H54 (cell line): ENCODE results near the gene SRPX2.

ENCODE experiments used
- DNase-seq: peaks from one replicate; pipeline ENCODE4 v3.0.0; 2011; ENCODE audit warnings: low spot score, mixed read lengths; ENCODE audit not compliant: insufficient read length
- FAIRE-seq: peaks from 3 replicates; lab custom pipeline; 2011; peaks lifted over from hg19 to GRCh38; lab: Jason Lieb, UNC
- POLR2A ChIP-seq: IDR thresholded peaks from 2 replicates; pipeline ENCODE4 v1.6.1; 2011; ENCODE audit warnings: low read depth, mild to moderate bottlenecking, low read length

The SRPX2 gene

DNA sequence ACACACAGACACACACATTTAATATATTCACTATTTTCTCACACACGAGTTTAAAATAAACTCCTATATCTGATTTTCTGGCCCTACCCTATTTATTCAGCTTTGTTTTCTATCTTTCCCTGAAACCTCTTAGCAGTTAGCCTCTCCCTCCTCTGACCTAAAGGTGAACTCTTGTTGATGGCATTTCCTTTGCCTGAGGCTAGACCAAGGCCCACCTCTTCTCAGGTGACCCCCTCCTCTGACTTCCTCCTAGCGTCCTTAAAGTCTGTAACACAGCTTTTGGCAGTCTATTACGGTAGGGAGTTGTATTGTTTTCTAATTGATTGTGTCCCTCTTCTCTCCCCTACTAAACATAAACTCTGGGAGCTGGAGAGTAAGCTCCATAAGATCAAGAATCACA is 1.7 kb upstream of the SRPX2 start:
- TF ChIP-seq POLR2A, result no peak

DNA sequence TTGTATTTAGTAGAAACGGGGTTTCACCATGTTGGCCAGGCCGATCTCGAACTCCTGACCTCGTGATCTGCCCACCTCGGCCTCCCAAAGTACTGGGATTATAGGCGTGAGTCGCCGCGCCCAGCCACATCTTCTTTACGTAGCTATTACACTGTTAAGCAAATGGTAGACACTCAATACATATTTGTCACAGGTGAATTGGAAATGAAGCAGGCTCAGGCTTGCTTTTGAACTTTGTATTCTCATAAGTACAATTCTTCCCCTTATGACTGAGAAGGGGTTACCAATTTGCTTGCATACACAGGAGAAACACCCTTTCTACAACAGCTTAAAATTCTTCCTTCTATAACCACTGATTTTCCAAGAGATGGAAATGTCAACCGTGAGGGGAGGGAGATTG is 787 bp upstream of the SRPX2 start:
- TF ChIP-seq POLR2A, result no peak
- FAIRE-seq (no peak), DNase-seq (no peak)

More for the DNA sequence above, 1.7 kb upstream of the SRPX2 start:
- no peak for DNase-seq
- no peak for FAIRE-seq

DNA sequence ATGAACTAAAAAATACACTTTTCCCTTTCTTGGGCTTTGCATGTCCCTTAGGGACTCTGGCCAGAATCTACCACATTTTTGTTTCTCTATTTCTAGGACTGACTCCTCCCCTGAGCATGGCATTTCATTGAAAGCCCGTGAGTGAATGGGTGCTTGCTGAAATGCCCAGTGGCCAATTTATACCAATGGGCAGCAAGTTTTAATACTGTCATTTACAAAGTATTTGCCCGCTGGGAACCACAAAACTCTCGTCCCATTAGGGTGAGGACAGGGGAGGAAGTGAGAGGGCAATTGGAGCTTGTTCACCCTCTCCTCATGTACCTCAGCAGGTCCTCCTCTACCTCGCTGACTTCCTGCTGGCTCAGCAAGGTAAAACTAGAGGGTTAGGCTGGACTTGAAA is 1.1 kb downstream of the SRPX2 start:
- FAIRE-seq (no peak), DNase-seq (no peak)
- TF ChIP-seq POLR2A, result no peak

DNA sequence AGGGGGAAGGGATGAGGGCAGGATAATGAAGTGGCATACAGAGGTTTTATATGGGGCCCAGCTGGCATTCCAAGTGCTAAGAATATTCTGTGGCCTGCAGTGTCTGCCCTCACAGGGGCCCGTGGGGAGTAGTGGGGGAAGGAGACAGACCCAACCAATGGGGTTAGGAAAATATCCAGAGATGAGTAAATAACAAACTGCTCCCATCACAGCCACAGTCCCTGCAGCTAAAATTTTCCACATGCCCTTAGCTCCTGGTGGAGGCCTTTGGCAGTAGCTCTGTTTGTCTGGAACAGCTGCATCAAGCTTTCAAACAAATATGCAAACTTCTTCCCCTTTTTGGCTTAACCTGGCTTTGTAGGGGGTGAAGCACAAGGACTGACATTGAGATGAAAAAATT is 3.1 kb downstream of the SRPX2 start:
- FAIRE-seq, result no peak
- no peak for DNase-seq
- no peak for TF ChIP-seq POLR2A

DNA sequence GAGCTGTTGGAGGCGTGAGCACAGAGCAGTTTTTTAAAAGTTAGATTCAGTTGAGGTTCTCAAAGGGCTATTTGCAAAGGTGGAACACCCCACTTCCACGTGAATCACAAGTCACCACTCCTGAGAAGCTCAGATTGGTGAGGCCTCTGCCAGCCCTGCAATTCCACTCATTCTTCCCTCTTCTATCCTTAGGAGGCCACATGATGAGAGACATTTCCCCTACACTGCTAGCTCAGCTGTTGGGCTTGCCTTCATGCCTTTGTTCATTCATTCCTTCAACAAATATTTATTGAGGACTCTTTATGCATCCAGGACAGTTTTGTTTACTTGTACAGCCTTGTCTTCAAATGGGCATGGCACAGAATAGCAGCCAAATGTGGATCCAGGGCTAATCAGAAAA is 3.7 kb downstream of the SRPX2 start:
- TF ChIP-seq POLR2A, result no peak
- FAIRE-seq (no peak), DNase-seq (no peak)

DNA sequence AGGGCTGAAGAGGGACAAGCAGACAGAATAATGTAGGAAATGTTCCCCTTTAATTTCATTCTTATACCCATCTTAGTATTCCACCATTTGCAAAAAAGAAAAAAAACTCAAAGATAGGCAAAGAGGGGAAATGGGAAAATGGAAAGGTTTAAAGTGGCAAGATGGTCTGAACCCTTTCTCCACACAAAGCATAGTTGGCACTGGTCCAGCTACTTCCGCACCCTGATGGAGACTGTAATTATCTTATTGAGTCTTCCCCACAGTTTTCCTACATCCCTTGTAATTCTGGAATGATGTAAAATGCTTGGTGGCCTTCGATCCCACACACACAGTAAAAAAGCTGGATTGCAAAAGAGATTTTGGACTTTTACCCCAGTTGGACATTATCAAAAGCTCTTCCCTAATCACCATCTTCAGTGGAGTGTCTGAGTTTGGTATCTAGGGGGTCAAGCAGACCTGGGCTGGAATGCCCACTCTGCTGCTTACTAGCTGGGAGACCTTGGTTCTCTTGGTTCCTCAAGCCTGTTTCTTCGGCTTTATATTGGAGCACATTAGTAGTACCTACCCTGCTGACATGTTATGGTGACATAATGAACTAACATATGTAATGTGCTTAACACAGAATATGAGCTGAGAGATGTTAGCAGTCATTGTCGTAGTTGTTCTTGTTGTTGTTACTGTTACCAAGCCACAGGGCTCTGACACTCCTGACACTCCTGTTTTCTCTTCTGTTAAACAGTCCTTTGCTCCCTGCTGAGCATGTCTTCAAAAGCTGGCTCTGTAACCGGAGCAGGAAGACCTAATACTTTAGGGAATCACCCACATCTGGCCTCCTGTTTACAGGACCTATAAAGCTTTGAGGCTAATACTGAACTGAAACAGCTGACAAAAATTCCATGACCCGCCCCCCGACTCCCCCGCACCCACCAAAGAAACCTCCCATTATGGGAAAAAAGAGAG is 4.7 kb downstream of the SRPX2 start:
- DNase-seq (no peak), FAIRE-seq (no peak)
- no peak for TF ChIP-seq POLR2A

DNA sequence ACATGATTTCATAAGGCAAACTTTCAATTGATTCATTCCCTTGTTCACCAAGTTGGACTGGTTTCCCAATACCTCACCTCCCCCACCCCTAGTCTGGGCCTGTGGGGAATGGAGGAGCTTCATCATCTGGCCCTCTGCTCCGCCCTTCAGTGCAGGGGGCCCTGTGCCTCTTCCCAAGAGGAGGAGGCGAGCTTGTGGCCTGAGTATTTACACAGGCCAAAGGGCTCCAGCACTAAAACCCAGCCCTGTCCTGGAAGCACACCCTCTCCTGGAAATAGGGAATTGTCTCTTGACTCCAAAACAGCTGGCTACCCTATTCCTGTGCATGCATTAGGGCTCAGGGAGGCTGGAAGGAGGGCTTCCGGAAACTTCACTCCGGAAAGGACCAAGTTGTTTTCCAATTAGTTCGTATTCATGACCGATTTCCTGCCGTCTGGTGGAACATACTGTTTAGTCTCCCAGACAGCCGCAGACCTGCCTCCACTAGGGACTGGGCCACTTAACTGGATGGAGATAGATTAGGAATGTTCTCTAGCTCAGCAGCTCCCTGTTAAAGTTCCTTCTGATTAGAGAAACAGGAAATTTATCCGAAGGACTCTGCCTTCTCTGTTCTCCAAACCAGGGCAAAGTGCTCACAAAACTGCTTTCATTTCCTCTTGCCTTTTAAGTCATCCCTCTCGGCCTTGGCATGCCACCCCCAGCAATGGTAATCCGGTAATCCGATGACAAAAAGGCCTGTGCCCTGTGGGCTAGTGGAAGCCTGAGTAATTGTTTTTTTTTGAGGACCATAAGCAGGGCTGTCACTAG is 5.8 kb downstream of the SRPX2 start:
- FAIRE-seq (no peak), DNase-seq (no peak)
- TF ChIP-seq POLR2A, result no peak

DNA sequence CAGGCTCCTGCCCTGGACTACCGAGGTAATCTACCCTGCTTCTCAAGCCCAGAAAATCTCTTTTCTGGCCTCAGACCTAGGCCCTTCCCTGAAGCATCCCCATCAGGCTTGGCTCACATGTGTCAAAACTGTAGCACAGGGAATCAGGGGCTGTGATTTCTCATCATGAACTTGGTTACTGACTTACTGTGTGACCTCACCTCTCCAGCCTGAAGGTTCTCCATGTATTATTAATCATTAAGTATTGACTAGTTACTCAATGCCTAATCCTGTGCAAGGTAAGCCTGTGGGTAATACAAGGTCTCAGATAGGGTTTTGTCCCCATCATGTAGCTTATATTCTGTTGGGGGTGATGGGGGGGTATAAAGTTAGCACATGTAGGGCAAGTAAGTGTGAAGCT is 6.8 kb downstream of the SRPX2 start:
- FAIRE-seq (no peak), DNase-seq (no peak)
- no peak for TF ChIP-seq POLR2A

DNA sequence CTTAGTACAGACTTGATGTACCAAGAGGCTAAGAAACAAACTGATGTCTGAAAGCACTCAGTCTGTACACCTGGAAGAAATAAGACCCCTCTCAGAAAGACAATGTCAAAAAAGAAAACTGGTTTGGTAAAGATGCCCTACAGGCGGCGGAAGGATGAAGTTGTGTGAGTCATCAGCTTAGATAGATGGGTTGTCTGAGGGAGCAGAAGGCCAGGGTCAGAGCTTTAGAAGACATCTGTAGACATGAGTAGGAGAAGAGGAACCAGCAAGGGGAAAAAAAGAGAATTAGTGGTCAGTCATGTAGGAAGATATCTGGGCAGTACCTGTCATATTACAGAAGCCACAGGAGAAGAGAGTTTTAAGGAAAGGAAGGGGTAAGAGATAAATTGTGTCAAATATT is 8.3 kb downstream of the SRPX2 start:
- DNase-seq, result no peak
- no peak for TF ChIP-seq POLR2A
- no peak for FAIRE-seq

DNA sequence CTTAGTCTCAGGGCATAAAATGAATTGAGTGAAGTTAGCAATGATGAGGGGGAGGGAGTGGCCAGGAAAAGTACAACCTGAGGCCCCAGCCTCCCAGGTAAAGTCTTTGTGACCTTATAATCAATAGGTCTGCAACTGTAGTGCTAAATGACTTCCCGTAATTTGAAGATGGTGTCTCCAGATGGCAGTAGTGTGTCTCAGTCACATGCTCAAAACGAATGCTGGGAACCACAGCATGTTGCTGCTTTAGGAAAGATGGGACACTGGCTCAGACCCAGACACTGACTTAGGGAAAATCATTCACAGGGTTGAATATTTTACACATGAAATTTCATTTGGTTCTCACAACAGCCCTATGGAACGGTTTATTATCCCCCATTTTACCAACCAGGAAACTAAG is 10.3 kb downstream of the SRPX2 start:
- no peak for TF ChIP-seq POLR2A
- FAIRE-seq, result peak; percentile 33
- no peak for DNase-seq

DNA sequence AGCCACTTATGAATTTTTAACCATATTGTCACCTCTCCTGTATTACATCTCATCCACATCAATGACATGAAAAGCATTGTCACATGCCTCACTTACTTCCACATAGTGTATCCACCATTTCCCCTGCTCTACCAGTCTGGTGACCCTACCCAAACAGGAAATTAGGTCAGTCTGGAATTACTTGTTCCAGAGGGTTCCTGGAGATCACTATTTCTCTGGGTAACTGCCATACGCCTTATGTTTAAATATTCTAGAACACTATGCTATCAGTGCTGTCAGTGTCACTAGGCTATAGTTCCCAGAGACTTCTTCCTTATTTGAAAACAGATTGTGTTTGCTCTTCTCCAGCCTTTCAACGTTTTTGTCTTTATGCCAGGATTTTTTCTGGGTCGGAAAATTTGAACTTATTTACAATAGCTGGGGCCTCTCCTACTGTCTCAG is 15.0 kb downstream of the SRPX2 start:
- FAIRE-seq (no peak), DNase-seq (no peak)
- no peak for TF ChIP-seq POLR2A

DNA sequence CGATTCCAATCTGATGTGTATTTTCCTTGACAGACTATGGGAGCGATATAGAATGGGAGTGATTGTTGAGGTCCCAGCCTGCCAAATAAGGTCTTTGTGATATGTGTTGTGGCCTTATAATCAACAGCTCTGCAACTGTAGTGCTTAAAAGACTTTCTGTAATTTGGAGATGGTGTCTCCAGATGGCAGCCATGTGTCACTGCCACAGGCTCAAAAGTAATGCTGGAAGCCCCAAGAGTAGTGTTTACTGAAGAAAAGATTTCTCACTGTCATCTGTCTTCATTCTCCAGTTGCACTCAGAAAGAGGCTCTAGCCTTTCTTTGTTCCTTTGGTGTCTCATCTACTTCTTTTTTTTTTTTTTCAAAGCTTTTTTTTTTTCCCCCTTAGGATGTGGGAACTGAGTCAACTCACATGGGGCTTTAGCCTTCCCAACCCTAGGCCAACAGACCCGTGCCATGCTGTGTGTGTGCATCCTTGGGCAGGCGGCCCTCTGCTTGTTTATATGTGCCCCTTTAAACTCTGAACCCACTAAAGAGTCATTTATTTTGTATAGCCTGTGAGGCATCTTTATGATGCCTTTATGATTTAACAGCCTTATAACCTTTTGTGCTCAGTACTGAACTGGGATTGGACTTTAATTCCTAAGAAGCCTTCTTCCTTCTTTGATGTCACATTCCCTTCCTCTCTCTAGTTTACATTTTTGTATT is 15.6 kb downstream of the SRPX2 start:
- DNase-seq, result no peak
- no peak for TF ChIP-seq POLR2A
- no peak for FAIRE-seq

DNA sequence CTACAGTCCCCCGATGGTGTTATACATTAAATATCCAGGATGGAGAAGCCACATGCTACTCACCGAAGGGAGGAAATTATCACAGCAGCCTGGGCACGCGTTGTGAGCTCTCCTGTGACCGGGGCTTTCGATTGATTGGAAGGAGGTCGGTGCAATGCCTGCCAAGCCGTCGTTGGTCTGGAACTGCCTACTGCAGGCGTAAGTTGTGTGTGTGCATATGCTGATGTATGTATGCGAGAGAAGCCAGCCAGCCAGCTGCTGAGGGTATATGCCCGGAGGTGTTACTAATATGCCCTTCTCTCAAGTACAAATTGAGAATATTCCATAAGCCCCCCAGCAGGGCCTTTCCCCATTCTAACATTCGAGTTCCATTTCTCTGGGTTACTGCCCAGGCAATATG is 18.2 kb downstream of the SRPX2 start:
- FAIRE-seq, result no peak
- TF ChIP-seq POLR2A, result no peak
- DNase-seq, result no peak

DNA sequence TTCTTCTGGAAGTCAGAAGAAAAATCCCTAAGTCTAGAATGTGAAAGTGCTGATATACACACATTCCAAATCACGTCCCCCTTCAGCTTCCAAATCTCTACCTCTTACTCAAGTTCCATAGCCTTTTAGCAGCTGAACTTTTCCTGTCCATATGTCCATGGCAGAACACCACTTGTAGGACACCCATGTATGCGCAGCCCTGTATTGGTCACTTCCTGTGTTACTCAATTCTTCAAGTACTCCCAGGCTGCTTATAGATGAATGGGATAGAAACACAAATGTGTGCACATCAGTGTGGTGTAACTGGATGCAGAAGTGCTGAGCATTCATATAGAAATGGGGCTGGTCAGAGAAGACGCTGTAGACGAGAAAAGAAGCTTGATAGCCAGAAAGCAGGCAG is 18.8 kb downstream of the SRPX2 start:
- DNase-seq, result no peak
- no peak for FAIRE-seq
- TF ChIP-seq POLR2A, result no peak
